Stimulated activated CD8-positive, alpha-beta memory T cell treated with anti-CD3 and anti-CD28 coated beads, Interleukin-4, amount 100 ng/mL, for 48 hours (primary cell): ENCODE measurements around the gene GPI.
A peak's percentile ranks its signal among the peaks of the same experiment; 100 is the strongest.

Experiments
- DNase-seq: peaks from one replicate; pipeline ENCODE4 v3.0.0-alpha.2; 2020

Gene GPI

GRCh38 chr19:34341935-34342680 is 22.9 kb upstream of the GPI start:
- no peak for DNase-seq

- DNase-seq = no peak
These were observed 21.2 kb upstream of the GPI start for GRCh38 chr19:34343751-34344150.

DNA sequence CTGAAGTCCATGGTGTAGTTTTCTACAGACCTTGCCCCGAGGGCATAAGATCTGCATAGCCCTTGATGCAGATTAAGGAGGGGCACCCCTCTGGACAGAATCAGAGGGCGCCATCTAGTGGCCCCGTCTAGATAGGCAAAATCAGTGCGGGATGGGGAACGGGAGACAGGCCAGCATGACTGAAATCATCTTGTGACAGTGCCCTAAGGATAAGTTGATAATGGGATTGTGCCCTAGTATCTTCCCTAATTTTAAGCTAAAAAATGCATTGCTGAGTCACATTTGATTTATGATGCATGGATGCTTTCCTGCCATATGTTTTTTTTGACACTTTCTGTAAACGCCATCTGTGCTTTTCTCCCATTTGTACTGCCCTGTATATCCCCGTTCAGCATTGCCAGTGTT is 19.0 kb upstream of the GPI start:
- DNase-seq = peak; percentile 90

- DNase-seq = no peak
These were observed 17.3 kb upstream of the GPI start for GRCh38 chr19:34347561-34348165.

- no peak for DNase-seq
These were observed 16.0 kb upstream of the GPI start for GRCh38 chr19:34348899-34349487.

DNA sequence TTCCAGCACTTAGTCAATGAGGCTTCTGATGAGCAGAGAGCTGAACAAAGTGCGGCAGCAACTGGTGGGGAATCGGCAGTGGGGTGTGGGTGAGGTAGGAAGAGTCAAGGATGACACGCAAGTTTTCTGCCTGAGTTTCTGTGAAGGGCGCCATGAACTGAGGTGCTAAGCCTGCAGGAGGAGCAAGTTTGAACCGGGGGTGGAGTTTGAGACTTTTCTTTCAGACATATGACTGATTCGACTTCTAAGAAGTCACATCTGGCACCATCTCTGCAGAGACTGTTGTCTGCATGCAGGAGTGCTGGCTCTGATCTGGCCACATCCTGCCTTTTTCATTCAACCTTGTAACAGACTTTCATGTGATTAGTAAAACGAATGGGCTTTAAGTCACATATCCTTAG is 14.8 kb upstream of the GPI start:
- peak; percentile 68 for DNase-seq

DNA sequence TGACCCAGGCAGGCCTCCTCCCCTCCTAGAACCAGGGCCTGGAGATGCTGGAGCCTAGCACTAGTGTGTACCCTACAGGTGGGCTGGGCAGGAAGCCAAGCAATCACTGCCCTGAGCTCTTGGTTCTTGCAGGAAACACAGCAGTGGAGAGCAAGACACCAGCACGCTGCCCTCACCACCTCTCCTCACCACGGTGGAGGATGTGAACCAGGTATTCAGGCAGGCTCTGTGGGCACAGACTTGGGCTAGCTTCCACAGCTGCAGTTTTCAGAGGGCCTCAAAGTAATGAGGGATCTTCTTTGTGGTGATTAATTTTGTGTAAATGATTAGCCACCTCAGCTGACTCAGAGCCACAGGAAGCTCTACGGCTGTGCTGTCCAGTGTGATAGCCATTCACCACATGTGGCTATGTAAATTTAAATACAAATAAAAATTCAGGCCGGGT is 13.6 kb upstream of the GPI start:
- DNase-seq = no peak

GRCh38 chr19:34353546-34353945 is 11.4 kb upstream of the GPI start:
- no peak for DNase-seq

DNA sequence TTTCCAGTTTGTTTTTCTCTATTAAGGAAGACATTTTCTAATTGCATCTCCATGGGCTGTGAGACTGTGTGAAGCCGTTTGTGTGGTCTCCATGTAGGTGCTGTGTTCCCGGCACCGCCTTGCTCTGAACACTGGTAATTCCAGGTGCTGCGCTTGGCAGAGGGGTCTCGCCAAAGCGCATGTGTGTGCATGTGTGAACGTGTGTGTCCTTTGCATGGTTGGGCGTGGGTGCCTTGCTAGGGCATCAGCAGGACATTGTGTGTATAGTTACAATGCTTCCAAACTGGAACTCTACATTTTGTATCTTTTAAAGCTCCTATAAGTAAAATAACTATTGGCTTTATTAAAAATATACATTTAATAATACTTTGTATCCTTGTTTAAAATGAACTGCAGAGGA is 9.8 kb upstream of the GPI start:
- no peak for DNase-seq

GRCh38 chr19:34356875-34357274 is 8.1 kb upstream of the GPI start:
- no peak for DNase-seq

GRCh38 chr19:34357431-34357830 is 7.6 kb upstream of the GPI start:
- no peak for DNase-seq

GRCh38 chr19:34359140-34359953 is 5.6 kb upstream of the GPI start:
- peak; percentile 99 for DNase-seq

DNA sequence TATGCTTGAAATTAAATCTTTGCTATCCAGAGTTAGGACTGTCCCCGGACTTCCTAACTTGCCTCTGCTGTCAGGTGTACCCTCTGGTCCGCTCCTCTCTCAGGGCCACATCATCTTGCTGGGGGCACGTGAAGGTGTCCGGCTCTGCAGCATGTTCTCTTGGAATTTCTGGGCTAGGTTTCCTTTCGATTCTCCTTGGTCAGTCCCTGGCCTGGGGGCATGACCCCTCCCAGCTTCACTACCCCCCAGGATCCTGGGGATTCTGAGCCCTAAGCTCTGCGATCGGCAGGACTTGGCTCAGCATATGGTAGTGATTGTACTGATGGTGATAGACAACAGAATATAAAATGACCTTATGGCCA is 5.1 kb upstream of the GPI start:
- DNase-seq = no peak

DNA sequence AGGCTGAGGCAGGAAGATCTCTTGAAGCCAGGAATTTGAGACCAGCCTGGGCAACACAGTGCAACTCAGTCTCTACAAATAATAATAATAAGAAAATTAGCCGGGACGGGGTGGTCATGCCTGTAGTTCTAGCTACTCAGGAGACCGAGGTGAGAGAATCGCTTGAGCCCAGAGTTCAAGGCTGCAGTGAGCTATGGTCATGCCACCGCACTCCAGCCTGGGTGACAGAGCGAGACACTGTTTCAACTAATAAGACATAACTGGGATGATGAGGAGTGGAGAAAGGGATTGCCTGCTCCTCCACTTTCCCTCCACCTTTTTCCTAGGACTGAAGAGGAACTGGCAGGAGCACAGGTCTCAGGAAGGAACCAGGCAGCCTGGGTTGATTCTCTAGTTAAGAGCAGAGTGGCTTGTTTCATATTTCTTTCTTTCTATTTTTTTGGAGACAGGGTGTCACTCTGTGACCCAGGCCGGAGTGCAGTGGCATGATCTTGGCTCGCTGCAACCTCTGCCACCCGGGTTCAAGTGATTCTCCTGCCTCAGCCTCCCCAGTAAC is 4.6 kb upstream of the GPI start:
- DNase-seq = no peak

DNA sequence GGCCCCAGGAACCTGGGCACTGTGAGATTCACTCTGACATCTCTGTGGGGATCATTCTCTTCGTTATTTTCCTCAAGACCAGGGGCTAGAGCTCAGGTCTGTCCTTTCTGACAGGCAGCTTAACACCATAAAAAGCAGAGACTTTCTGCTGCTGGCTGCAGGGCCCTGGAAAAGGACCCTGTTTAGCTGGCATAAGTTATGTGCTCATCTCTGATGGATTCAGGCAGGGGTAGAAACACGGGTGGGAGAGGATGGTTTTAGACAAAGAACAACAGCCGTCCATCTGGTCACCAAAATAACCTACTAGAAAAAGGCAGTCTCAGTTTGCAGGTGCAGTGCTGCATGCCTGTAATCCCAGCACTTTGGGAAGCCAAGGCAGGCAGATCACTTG is 2.3 kb upstream of the GPI start:
- no peak for DNase-seq

DNA sequence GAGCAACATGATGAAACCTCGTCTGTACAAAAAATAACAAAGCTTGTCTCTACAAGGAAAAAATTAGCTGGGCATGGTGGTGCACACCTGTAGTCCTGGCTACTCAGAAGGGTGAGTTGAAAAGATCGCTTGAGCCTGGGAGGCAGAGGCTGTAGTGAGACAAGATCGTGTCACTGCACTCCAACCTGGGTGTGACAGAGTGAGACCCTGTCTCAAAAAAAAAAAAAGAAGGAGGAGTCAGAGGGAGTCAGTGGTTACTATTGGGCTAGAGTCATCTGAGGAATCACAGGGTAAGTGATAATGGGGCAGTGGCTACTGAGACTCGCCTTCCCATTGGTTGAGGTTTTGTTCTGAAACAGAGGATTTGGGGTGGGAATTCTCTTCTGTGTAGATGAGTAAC is 1.9 kb upstream of the GPI start:
- no peak for DNase-seq

DNA sequence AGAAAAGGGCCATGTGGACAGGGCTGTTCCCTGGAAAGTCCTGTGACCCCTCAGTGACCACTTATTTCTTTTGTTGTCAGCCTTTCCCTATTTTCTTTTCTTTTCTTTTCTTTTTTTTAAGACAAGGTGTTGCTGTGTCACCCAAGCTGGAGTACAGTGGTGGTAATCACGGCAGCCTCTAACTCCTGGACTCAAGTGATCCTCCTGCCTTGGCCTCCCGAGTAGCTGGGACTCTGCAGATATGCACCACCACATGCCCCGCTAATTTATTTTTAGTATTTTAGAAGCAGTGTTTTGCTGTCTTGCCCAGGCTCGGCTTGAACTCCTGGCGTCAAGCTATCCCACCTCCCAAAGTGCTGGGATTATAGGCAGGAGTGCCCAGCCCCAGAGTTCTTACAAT is 1.1 kb upstream of the GPI start:
- DNase-seq = no peak

- DNase-seq = no peak
These were observed 550 bp upstream of the GPI start for GRCh38 chr19:34364462-34364829.

DNA sequence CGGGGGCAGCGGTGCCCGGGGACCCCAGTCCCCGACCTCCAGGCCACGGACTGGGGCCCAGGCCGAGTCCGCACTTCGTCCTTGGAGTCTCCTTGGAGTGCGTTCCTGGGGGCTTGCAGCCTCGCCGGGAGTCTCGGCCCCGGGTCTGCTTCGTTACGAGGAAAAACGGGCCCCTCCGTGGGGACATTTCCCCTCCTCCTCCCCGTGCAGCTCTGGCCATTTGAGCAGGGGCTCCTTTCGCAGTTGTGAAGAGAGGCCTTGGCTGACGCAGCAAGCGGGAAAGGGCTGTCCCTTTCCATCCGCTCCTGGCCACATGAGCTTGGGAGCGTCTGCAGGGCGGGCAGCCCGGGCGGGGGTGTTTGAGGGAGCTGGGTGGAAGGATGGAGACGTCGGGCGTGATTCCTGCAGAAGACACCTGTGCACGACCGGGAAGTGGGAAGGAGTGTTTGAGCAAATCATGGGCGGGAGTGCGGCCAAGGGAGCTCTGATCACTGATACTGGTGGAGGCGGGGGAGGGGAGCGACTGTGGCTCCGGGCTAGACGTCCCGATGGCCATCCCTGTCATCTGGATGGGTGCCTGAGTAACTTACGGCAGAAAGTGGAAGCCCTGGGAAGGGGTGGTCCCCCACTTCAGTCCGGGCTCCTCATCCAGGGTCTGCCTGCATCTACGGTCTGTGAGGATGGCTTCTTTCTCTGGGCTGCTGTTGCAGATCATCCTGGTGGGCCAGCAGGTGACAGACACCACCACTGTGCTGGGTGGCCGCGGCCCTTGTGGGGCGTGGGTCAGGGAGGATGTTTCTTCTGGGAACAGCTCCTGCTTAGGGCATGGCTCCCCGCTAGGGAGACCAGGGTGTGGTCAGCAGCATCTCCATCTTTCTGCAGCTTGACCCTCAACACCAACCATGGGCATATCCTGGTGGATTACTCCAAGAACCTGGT is 736 bp downstream of the GPI start:
- DNase-seq = peak; percentile 45

GRCh38 chr19:34366738-34367623 is 2.0 kb downstream of the GPI start:
- no peak for DNase-seq

GRCh38 chr19:34367624-34367957 is 2.6 kb downstream of the GPI start:
- DNase-seq = no peak
